Right lobe of liver (tissue), 6 donors: ENCODE results near the gene DNAJC21. TPM values are rescaled to one million over a fixed set of nuclear protein-coding genes. Genes with fewer than 3 reads are reported as not detected.

Experiments used
- ATAC-seq, 4 donors: fragments of 200-7000 bp; cut with Tn5 transposase; one replicate each; pipeline ENCODE4 v1.9.1; 2020; ENCODE audit warnings: mild to moderate bottlenecking in 4 of 4, moderate library complexity in 4 of 4
- DNase-seq, 3 donors: peaks; one replicate each; pipeline ENCODE4 v3.0.0-alpha.2; 2020
- H3K27ac ChIP-seq, 3 donors: fragments of 200-600 bp; one replicate each; pipeline ENCODE4 v1.8.0; 2022
- H3K27me3 ChIP-seq, 2 donors: fragments of 200-600 bp; one replicate each; pipeline ENCODE4 v1.8.0; 2022
- H3K36me3 ChIP-seq, 4 donors: fragments of 200-600 bp; sonication (generic) in 1 of 4; one replicate each; pipeline versions ENCODE4 v1.5.1 to v1.8.0; 2017 to 2022; ENCODE audit warnings: control low read depth in 1 of 4
- H3K4me1 ChIP-seq, 4 donors: fragments of 200-600 bp; sonication (generic) in 1 of 4; one replicate each; pipeline versions ENCODE4 v1.5.1 to v1.8.0; 2017 to 2022; ENCODE audit warnings: control low read depth in 1 of 4
- H3K4me3 ChIP-seq, 3 donors: fragments of 200-600 bp; one replicate each; pipeline ENCODE4 v1.8.0; 2022
- H3K9me3 ChIP-seq, 4 donors: fragments of 200-600 bp; sonication (generic) in 1 of 4; one replicate each; pipeline versions ENCODE4 v1.5.1 to v1.8.0; 2017 to 2022; ENCODE audit warnings: control low read depth in 1 of 4
- CTCF ChIP-seq, 4 donors: fragments of 200-600 bp in 3 of 4; fragments of 450-650 bp in 1 of 4; IDR thresholded peaks; one replicate each; pipeline versions ENCODE4 v1.5.1 to v1.8.0; 2016 to 2022; ENCODE audit warnings: antibody characterized with exemption in 4 of 4, mild to moderate bottlenecking in 2 of 4
- POLR2A ChIP-seq: fragments of 450-650 bp; IDR thresholded peaks from one replicate; pipeline ENCODE4 v1.6.1; 2017; ENCODE audit warnings: antibody characterized with exemption, mild to moderate bottlenecking
- WGBS: methylation state at CpG from one replicate; pipeline ENCODE4 v1.1.6; 2018; ENCODE audit warnings: low coverage, low lambda C conversion rate; ENCODE audit not compliant: insufficient coverage; ENCODE audit errors: missing lambda C conversion rate; 5-methylcytosine and 5-hydroxymethylcytosine counted together
- intact Hi-C, 2 donors: fragments of 100-400 bp; cut with DNase I; formaldehyde crosslinking; loops; one replicate each; pipeline versions ENCODE4 v1.11.2 to v1.14.1; 2022
- total RNA-seq, 6 experiments: library from RNA; depleted of rRNA in 2 of 6; stranded (reverse); fragments of >200 nt in 2 of 6; fragmentation: NEBNext Ultra II Directional in 3 of 6; extraction: Animal tissue kit (Norgen Biotek cat#: 25700) in 3 of 6; gene quantifications; one replicate each; pipeline versions ENCODE4 v1.1.0 to v1.2.4, GENCODE V29; 2016 to 2023
- donor health status: DM: no; HTN: yes; CAD: no.
- donor health status: DM: no; HTN: no; CAD: no.
- donor health status: DM: no; HTN: no; CAD: no.
- donor health status: DM: no; HTN: yes; CAD: no.
- donor health status: DM: no; HTN: yes; CAD: no.

Gene DNAJC21
- total RNA-seq, 6 experiments from 2014 or later, result 13.3 to 23.9 (median 20.2) TPM

- Histone ChIP-seq H3K27me3 (no peaks in the 10 kb centered on the region), H3K4me3 (no peak overlapping the region), H3K27ac (no peak overlapping the region), H3K9me3 (no peaks in the 10 kb centered on the region), H3K4me1 (no peaks in the 10 kb centered on the region), H3K36me3 (no peaks in the 10 kb centered on the region)
- DNase-seq (no peak), ATAC-seq (no peak)
- intact Hi-C loops, result no loop called here
- WGBS, result 80% methylated on average over 5 of the region's 5 CpGs
- TF ChIP-seq CTCF (IDR thresholded peaks at IDR 0.05), result no peak
- TF ChIP-seq POLR2A, result no peak
These were observed 37.4 kb upstream of the DNAJC21 start for GRCh38 chr5:34891981-34892380.

GRCh38 chr5:34892414-34892813 is 36.9 kb upstream of the DNAJC21 start:
- Histone ChIP-seq H3K27me3 (no peaks in the 10 kb centered on the region), H3K4me3 (no peak overlapping the region), H3K4me1 (no peaks in the 10 kb centered on the region), H3K36me3 (no peaks in the 10 kb centered on the region), H3K27ac (no peak overlapping the region), H3K9me3 (no peaks in the 10 kb centered on the region)
- no peak for DNase-seq
- no peak for ATAC-seq
- WGBS, result 88% methylated on average over 6 of the region's 6 CpGs
- TF ChIP-seq CTCF (IDR thresholded peaks at IDR 0.05) (no peak), POLR2A (no peak)
- intact Hi-C loops, result no loop called here

GRCh38 chr5:34894716-34895115 is 34.6 kb upstream of the DNAJC21 start:
- ATAC-seq (no peak), DNase-seq (no peak)
- WGBS, result 100% methylated on average over 1 of the region's 1 CpG
- no peaks in the 10 kb centered on the region for H3K4me1 ChIP-seq
- H3K27me3 ChIP-seq, result no peaks in the 10 kb centered on the region
- H3K27ac ChIP-seq, result no peak overlapping the region
- no peaks in the 10 kb centered on the region for H3K36me3 ChIP-seq
- TF ChIP-seq POLR2A (no peak), CTCF (IDR thresholded peaks at IDR 0.05) (no peak)
- intact Hi-C loops, result loop anchor here in 1 of 2 donors (5.0 kb wide), 1 partner anchor 417 kb away; no protein-coding TSS in a partner anchor
- H3K9me3 ChIP-seq, result no peaks in the 10 kb centered on the region
- H3K4me3 ChIP-seq, result no peak overlapping the region

- 83% methylated on average over 1 of the region's 2 CpGs for WGBS
- DNase-seq (no peak), ATAC-seq (no peak)
- Histone ChIP-seq H3K4me1 (no peaks in the 10 kb centered on the region), H3K36me3 (no peaks in the 10 kb centered on the region), H3K9me3 (no peaks in the 10 kb centered on the region), H3K27ac (no peak overlapping the region), H3K4me3 (no peak overlapping the region), H3K27me3 (no peaks in the 10 kb centered on the region)
- TF ChIP-seq POLR2A (no peak), CTCF (IDR thresholded peaks at IDR 0.05) (no peak)
- intact Hi-C loops, result loop anchor here in 1 of 2 donors (5.0 kb wide), 1 partner anchor 419 kb away; no protein-coding TSS in a partner anchor
These were observed 33.5 kb upstream of the DNAJC21 start for GRCh38 chr5:34895641-34896419.
